GM21825 (cell line): ENCODE measurements around the gene MYORG.

Source experiments
- ATAC-seq: cut with Tn5 transposase; IDR thresholded peaks from one replicate; pipeline ENCODE4 v1.9.1; 2021; ENCODE audit warnings: mild to moderate bottlenecking, moderate library complexity; ENCODE audit not compliant: unreplicated experiment

Gene MYORG

DNA sequence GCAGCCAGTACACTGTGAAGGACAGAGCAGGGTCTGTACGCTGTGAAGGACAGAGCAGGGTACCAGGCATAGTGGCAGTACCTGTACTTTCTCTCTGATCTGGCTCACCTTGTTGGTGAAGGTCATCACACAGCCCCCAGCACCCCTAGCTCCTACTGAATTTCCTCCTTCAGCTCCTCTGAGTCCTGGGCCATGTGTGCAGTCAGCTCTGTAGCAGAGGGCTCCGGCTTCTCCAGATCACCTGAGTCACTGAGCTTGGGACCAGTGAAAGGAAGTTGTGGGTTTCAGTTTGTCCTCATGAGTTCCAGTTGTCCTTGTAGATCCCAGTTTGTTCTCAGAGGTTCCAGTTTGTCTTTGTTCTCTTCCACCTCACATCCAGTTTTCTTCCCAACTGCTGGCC lies 41.8 kb downstream of the MYORG start:
- ATAC-seq, result no peak

DNA sequence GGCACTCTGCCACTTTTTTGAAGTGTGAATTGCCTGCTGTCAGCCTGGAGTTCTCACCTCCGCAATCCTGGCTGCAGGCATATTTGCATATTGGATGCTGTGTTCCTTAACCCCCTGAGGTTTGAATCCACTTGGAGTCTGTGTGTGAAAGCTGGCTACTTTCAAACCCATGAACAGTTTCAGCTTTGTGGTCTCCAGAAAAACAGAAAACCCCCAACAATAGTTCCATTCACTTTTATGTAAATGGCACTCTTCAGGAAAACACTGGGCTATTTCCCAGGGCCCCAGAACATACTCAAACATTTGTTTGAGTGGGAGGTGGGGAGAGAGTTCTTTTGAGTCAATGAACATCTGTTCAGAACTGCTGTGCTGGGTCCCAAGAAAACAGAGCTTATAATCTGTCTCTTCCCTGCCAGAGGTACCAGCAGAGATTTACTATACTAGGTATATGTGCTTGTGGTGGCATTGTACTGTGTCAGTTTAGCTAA lies 42.3 kb downstream of the MYORG start:
- ATAC-seq, result no peak

DNA sequence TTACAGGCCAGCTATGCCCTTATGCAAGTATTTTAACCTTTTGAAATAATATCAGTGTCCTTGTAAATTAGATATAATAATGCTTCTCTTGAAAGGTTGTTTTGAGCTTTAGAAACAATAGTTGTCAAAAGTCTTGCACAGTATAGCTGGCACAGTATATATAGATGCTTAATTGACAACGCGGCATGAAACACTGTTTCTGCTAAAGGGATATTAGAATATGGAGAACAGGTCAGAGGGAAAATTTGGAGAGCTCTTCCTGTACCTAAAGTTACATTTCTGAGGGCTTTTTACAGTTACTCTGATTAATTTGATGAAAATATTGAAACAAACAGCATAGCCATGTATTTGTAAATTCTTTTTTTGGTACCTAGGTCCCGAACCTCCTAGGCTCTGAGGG lies 42.9 kb downstream of the MYORG start:
- no peak for ATAC-seq

DNA sequence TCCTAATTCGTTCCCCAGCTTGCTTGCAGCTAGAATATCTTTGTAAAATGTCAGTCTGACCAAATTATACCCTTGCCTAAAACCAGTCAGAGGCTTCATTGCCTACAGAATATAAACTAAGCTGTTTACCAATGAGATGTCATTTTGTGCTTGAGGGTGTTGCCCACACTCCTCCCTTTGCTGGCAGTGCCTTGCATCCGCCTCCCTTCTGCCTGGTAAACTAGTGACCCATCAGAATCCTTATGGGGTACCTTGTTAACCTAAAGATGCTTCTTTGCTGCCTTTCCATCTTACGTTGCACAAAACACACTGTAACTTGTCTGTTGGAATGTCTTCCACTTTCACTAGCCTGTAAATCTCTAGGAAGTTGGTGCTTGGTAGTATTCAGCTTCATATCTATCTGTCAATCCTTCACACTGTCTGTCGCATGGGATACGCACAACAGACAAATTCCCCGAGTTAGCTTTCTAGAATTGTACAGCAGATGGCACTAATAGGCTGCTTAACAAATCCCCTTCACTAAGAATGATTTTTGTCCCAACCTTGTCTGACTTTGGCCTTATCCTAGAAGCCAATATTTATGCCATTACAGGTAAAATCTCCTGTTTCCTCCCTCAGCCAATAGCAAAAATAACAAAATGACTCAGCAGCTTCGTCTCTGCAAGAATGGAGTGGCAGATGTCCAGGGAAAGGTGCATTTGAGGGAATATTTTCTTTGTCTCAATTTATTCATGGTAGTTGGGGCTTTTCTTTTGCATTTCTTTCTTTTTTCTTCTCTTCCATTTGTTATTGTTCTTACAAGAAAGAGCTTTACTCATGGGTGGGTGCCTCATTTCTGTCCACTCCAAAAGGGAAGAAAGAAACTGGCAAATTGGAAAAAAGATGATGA lies 44.4 kb downstream of the MYORG start:
- no peak for ATAC-seq

DNA sequence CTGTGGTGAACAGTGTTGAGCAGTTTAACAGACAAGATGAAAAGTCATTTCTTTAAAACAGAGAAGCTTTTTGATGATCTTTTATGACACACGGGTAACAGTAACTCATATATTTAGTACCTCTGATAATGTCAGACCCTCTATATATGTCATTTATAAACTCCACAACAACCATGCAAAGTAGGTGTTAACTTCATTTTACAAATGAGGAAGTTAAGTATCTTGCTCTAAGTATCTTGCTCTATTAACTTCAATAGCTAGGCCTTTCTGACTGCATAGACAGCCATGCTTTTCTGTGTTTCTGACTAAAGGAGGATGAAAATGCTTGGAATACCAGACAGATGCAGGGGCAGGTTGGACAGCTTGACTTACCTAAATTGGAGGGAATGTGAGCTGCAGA lies 45.5 kb downstream of the MYORG start:
- no peak for ATAC-seq

DNA sequence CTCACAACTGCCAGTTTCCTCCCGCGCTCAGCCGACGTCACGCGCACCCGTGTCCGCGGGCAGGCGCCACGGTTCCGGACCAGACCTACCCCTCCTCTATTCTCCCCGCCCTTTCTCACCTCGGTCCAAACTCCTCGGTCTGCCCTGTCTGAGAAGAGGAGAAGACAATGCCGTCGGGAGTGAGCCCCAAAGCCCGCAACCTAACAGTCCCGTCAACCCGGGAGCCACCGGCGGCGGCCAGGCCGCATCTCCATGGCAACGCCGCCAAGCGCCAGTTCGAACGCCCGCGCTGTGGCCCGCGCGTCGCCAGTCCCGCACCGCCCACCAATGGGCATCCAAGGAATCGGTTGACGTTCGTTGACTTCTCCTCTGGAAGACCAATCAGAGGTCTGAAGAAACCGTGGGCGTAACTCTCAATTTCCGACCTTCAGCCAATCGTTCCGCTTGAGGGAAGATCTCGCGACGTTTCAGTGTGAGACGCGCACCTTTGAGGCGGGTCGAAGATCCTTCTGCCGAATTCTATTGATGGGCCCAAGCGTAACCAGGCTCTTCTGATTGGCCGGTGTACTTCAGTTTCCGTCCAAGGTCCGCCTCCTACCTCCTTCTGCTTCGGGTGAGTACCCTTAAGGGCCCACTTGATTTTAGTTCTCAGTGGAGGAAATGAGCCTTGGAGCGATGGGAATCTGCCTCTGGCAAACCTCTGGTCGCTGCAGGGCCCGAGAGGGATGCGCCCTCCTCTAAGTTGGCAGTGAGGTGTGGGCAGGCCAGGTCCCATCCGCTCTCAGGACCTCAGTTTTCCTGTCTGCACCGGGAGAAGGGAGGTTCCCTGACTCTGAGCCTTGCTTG lies 47.5 kb downstream of the MYORG start, which contains the start of the genes KIF24 and NUDT2:
Gene KIF24 (minus strand): TSS at position 282 of the 846 bp plus-strand sequence. CDS start 17,922 bp downstream, outside the sequence.
Gene NUDT2 (plus strand): TSS at position 583 of the 846 bp plus-strand sequence. CDS start 9,471 bp downstream, outside the sequence.
- ATAC-seq, result peak; percentile 90

DNA sequence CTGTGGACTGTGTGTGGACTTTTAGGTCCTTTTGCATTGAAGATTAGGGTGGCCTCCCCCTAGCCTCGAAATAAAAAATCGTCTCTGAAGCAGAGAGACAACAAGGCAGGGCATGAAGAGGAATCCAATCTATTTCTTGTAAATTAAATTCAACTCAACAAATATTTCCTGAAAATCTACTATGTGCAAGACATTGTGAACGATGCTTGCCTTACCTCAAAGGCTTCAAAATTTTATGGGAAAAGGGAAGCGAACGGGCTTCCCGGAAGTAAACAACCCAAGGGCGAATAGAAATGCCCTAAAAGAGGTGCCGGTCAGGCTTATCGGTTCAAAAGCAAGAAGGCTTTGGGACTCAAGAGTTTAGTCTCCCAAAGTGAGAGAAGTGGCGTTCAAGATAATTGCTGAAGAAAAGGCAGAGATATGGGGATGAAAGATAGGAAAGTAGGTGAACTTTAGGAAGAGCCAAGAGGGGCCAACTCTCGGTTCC lies 48.2 kb downstream of the MYORG start:
- no peak for ATAC-seq

DNA sequence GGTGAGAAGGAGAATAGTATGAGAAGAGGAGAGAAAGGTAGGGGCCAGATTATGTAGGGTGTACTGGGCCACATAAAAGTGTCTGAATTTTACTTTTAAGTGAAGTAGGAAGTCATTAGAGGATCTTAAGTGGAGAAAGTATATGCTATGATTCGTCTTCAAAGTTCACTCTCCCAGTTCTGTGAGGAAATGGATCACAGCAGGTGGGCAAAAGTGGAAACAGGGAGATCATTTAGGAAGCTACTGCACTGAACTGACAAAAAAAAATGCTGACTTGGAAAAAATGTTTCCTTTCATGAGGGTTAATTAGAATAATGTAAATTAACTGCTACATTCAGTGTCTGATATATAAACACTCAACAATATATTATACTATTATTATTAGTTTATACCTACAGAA lies 50.0 kb downstream of the MYORG start:
- ATAC-seq, result no peak

DNA sequence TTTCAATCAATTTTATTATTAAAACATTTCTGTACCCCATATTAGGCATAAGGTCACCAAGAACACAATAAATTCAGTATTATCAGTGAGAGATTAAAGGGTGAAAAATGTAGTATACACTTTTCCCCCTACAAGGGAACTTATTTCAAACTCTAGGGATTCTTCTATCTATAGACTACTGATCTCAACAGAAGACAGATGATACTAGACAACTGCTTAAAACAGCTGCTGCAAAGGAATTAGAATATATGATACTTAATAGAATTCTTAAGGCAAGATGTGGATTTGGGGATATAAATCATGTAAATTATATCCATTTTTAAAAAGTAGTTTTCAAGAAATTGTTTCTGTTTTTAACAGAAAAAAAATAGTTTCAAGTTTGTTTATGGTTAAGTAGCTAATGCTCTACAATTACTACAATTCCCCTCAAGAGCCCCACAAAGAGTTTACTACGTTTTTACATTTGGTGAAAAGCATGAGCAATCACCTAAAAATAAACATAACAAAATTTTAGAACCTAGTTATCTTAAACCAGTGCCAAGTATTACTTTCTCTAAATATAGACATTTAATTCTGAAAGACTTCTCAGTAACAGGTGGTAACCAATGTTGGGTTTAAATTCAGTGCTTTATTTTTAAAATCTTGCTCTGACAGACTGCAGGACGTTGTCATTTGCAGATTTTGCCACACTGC lies 53.7 kb downstream of the MYORG start:
- ATAC-seq, result no peak

DNA sequence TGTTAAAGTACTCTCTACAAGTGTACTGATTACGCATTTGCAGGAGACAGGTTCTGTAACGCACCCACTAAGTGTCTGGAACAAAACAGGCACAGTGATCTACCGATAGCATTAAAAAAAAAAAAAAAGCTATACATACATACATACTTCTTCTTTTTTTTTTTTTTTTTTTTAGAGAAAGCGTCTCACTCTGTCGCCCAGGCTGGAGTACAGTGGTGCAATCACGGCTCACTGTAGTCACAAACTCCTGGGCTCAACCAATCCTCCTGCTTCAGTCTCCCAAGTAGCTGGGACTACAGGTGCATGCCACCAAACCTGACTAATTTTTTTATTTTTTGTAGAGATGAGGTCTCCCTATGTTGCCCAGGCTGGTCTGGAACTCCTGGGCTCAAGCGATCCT lies 55.2 kb downstream of the MYORG start:
- ATAC-seq, result no peak

DNA sequence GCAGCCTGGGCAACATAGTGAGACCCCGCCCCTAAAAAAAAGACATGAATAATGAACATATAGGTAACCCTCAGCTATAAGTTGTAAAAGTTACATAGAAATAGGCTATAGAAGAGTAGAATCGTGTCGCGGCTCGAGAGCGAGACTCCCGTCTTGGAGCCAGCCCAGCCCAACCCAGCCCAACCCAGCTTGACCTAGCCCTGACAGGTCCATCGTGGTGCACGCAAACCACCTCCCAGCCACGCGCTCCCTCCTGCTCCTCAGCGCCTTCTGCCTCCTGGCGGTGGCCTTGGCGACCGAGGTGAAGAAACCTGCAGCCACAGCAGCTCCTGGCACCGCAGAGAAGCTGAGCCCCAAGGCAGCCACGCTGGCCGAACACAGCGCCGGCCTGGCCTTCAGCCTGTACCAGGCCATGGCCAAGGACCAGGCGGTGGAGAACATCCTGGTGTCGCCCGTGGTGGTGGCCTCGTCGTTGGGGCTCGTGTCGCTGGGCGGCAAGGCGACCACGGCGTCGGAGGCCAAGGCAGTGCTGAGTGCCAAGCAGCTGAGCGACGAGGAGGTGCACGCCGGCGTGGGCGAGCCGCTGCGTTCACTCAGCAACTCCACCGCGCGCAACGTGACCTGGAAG lies 58.4 kb downstream of the MYORG start:
- ATAC-seq, result no peak

DNA sequence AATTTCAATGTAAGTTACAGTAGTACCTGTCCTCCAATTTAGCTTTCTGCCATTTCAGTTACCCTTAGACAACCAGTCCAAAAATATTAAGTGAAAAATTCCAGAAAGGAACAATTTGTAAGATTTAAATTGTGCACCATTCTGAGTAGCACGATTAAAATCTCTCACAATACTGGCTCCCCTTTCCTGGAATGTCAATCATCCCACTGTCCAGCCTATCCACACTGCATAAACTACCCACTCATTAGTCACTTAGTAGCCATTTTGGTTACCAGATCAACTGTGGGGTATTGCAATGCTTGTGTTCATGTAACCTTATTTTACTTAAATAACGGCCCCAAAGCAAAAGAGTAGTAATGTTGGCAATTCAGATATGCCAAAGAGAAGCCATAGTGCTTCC lies 59.3 kb downstream of the MYORG start:
- ATAC-seq, result no peak
